AG04450 (cell line): ENCODE results near the gene WBP2. TPM values are rescaled to one million over a fixed set of nuclear protein-coding genes. Genes with fewer than 3 reads are reported as not detected.
A peak's percentile ranks its signal among the peaks of the same experiment; 100 is the strongest.

ENCODE experiments used
- CTCF ChIA-PET: fragments of 300-600, 350-600 bp; formaldehyde crosslinking; extraction: SDS; loops from one replicate; lab custom pipeline; 2022; ENCODE audit warnings: antibody characterized with exemption, inconsistent platforms; lab: Charles Lee
- POLR2A ChIA-PET: fragments of 350-600 bp; formaldehyde crosslinking; extraction: SDS; loops from one replicate; lab custom pipeline; 2021; ENCODE audit warnings: antibody characterized with exemption, inconsistent platforms; lab: Yijun Ruan, JAX
- DNase-seq: peaks from one replicate; pipeline ENCODE4 v3.0.0-alpha.2; 2011; ENCODE audit warnings: low read depth, low spot score
- H3K27ac ChIP-seq: one replicate; pipeline ENCODE4 v1.5.1; 2012; ENCODE audit warnings: low read depth, low read length, control low read depth
- H3K27me3 ChIP-seq: one replicate; pipeline ENCODE4 v1.6.0; 2012; ENCODE audit warnings: low read length; ENCODE audit not compliant: control insufficient read depth, insufficient read depth
- H3K4me3 ChIP-seq: 2 replicates; pipeline ENCODE4 v1.5.1; 2011; ENCODE audit warnings: mild to moderate bottlenecking, low read depth, low read length, control low read depth
- H3K9me3 ChIP-seq: 2 replicates; pipeline ENCODE4 v1.5.1; 2012; ENCODE audit warnings: low read length; ENCODE audit not compliant: control insufficient read depth, insufficient read depth
- CTCF ChIP-seq: IDR thresholded peaks from 2 replicates; pipeline ENCODE4 v1.5.1; 2011; ENCODE audit warnings: low read depth, low read length, control low read depth, inconsistent platforms
- polyA plus RNA-seq: library from polyadenylated mRNA; depleted of rRNA; stranded (reverse); fragments of >200 nt; gene quantifications from 2 replicates; pipeline ENCODE4 v1.2.3, GENCODE V29; 2011

WBP2 gene
- polyA plus RNA-seq, 1 experiment: 35.3 TPM

- no peak for TF ChIP-seq CTCF
- ChIA-PET CTCF (interaction anchor here (1.0 to 1.5 kb wide), 3 partner anchors 8 to 144 kb away, joined by 3 to 4 read pairs (median 4); no protein-coding TSS in a partner anchor), POLR2A (interaction anchor here (0.7 to 3.2 kb wide), 7 partner anchors 14 to 118 kb away, joined by 3 to 18 read pairs (median 5); partner anchors contain the start of genes UNK and WBP2)
- H3K27me3 ChIP-seq: no peaks in the 10 kb centered on the region
- H3K4me3 ChIP-seq: peak overlapping the region; percentile 53
- H3K9me3 ChIP-seq: no peaks in the 10 kb centered on the region; the same call in 1 of the 2 replicates
- H3K27ac ChIP-seq: peak overlapping the region; percentile 31
- no peak for DNase-seq
These were observed 42.3 kb upstream of the WBP2 start for GRCh38 chr17:75897160-75898019.

DNA sequence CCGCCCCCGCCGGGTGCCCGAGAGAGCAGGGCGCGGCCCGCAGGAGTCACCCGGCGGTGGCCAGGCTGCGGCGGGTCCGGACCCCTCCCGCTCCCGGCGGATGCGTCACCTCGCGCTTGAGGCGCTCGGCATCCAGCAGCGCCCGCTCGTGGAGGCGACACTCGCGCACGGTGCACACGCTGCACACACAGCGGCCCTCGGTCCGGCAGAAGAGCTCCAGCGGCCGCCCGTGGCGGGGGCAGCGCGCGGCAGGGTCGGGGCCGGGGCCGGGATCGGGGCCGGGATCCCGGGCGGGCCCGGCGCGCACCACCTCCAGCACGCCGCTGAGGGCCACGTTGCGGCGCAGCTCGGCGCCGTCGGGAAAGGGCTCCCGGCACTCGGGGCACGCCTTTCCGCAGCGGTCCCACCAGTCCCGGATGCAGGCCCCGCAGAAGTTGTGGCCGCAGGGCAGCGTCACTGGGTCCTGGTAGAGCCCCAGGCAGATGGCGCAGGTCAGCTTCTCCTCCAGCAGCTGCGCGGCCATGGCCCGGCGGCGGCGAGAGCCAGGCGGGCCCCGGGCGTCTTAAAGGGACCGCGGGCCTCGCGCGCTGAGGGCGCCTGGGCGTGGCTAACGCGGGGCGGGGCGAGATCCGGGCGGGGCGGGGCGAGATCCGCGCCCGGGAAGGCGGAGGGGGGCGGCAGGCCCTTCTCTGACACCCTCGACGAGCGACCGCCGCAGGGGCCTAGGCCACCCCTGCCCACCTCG lies 41.5 kb upstream of the WBP2 start, which contains the start of gene TRIM65:
Gene TRIM65 (minus strand): TSS at position 537 of the 745 bp plus-strand sequence. CDS start 14 bp downstream, at position 523.
- ChIA-PET CTCF (interaction anchor here (0.8 to 1.5 kb wide), 6 partner anchors 9 to 143 kb away, joined by 3 to 4 read pairs (median 3); no protein-coding TSS in a partner anchor), POLR2A (interaction anchor here (0.6 to 3.2 kb wide), 11 partner anchors 9 to 494 kb away, joined by 3 to 18 read pairs (median 5); partner anchors contain the start of genes ACOX1, MRPL38, TEN1 and UNK)
- Histone ChIP-seq H3K9me3 (no peaks in the 10 kb centered on the region; the same call in 1 of the 2 replicates), H3K27ac (peak within 1 kb of the TSS; percentile 31), H3K27me3 (no peaks in the 10 kb centered on the region), H3K4me3 (peak within 1 kb of the TSS; percentile 88)
- no peak for TF ChIP-seq CTCF
- no peak for DNase-seq

GRCh38 chr17:75895370-75896155 lies 40.4 kb upstream of the WBP2 start:
- peak; percentile 36 for TF ChIP-seq CTCF
- ChIA-PET CTCF (interaction anchor here (0.8 to 1.5 kb wide), 4 partner anchors 8 to 20 kb away, joined by 3 to 6 read pairs (median 3); partner anchors contain the start of gene TRIM47), POLR2A (interaction anchor here (0.6 to 3.2 kb wide), 8 partner anchors 10 to 495 kb away, joined by 5 to 18 read pairs (median 7); partner anchors contain the start of genes ACOX1, MRPL38, TEN1 and UNK)
- H3K27ac ChIP-seq: no peak overlapping the region
- DNase-seq: no peak
- peak overlapping the region; percentile 88 for H3K4me3 ChIP-seq
- H3K9me3 ChIP-seq: no peaks in the 10 kb centered on the region; the same call in 1 of the 2 replicates
- H3K27me3 ChIP-seq: no peaks in the 10 kb centered on the region

- POLR2A ChIA-PET: interaction anchor here (0.6 kb wide), 1 partner anchor 122 kb away, joined by 3 read pairs; no protein-coding TSS in a partner anchor
- Histone ChIP-seq H3K27me3 (no peaks in the 10 kb centered on the region), H3K27ac (no peak overlapping the region), H3K4me3 (no peak overlapping the region), H3K9me3 (no peaks in the 10 kb centered on the region; the same call in 1 of the 2 replicates)
- TF ChIP-seq CTCF: no peak
- CTCF ChIA-PET: no interaction called here
- no peak for DNase-seq
These were observed 39.1 kb upstream of the WBP2 start for GRCh38 chr17:75894049-75894733.
